Right lobe of liver (tissue), 6 donors: ENCODE measurements around the gene AURKAIP1. TPM values are rescaled to one million over a fixed set of nuclear protein-coding genes. Genes with fewer than 3 reads are reported as not detected.
A peak's percentile ranks its signal among the peaks of the same experiment; 100 is the strongest.

Experiments used
- ATAC-seq, 4 donors: fragments of 200-7000 bp; cut with Tn5 transposase; one replicate each; pipeline ENCODE4 v1.9.1; 2020; ENCODE audit warnings: mild to moderate bottlenecking in 4 of 4, moderate library complexity in 4 of 4
- DNase-seq, 3 donors: peaks; one replicate each; pipeline ENCODE4 v3.0.0-alpha.2; 2020
- H3K27ac ChIP-seq, 3 donors: fragments of 200-600 bp; one replicate each; pipeline ENCODE4 v1.8.0; 2022
- H3K27me3 ChIP-seq, 2 donors: fragments of 200-600 bp; one replicate each; pipeline ENCODE4 v1.8.0; 2022
- H3K36me3 ChIP-seq, 4 donors: fragments of 200-600 bp; sonication (generic) in 1 of 4; one replicate each; pipeline versions ENCODE4 v1.5.1 to v1.8.0; 2017 to 2022; ENCODE audit warnings: control low read depth in 1 of 4
- H3K4me1 ChIP-seq, 4 donors: fragments of 200-600 bp; sonication (generic) in 1 of 4; one replicate each; pipeline versions ENCODE4 v1.5.1 to v1.8.0; 2017 to 2022; ENCODE audit warnings: control low read depth in 1 of 4
- H3K4me3 ChIP-seq, 3 donors: fragments of 200-600 bp; one replicate each; pipeline ENCODE4 v1.8.0; 2022
- H3K9me3 ChIP-seq, 4 donors: fragments of 200-600 bp; sonication (generic) in 1 of 4; one replicate each; pipeline versions ENCODE4 v1.5.1 to v1.8.0; 2017 to 2022; ENCODE audit warnings: control low read depth in 1 of 4
- POLR2A ChIP-seq: fragments of 450-650 bp; IDR thresholded peaks from one replicate; pipeline ENCODE4 v1.6.1; 2017; ENCODE audit warnings: antibody characterized with exemption, mild to moderate bottlenecking
- WGBS: methylation state at CpG from one replicate; pipeline ENCODE4 v1.1.6; 2018; ENCODE audit warnings: low coverage, low lambda C conversion rate; ENCODE audit not compliant: insufficient coverage; ENCODE audit errors: missing lambda C conversion rate; 5-methylcytosine and 5-hydroxymethylcytosine counted together
- intact Hi-C, 2 donors: fragments of 100-400 bp; cut with DNase I; formaldehyde crosslinking; loops; one replicate each; pipeline versions ENCODE4 v1.11.2 to v1.14.1; 2022
- total RNA-seq, 6 experiments: library from RNA; depleted of rRNA in 2 of 6; stranded (reverse); fragments of >200 nt in 2 of 6; fragmentation: NEBNext Ultra II Directional in 3 of 6; extraction: Animal tissue kit (Norgen Biotek cat#: 25700) in 3 of 6; gene quantifications; one replicate each; pipeline versions ENCODE4 v1.1.0 to v1.2.4, GENCODE V29; 2016 to 2023
- TF ChIP-seq, protein P1 (sequence below), 4 donors: fragments of 200-600 bp in 3 of 4; fragments of 450-650 bp in 1 of 4; IDR thresholded peaks; one replicate each; pipeline versions ENCODE4 v1.5.1 to v1.8.0; 2016 to 2022; ENCODE audit warnings: antibody characterized with exemption in 4 of 4, mild to moderate bottlenecking in 2 of 4
- donor health status: DM: no; HTN: yes; CAD: no.
- donor health status: DM: no; HTN: no; CAD: no.
- donor health status: DM: no; HTN: no; CAD: no.
- donor health status: DM: no; HTN: yes; CAD: no.
- donor health status: DM: no; HTN: yes; CAD: no.

Gene AURKAIP1
- total RNA-seq, 6 experiments from 2014 or later, result 70.0 to 140 (median 104) TPM

DNA sequence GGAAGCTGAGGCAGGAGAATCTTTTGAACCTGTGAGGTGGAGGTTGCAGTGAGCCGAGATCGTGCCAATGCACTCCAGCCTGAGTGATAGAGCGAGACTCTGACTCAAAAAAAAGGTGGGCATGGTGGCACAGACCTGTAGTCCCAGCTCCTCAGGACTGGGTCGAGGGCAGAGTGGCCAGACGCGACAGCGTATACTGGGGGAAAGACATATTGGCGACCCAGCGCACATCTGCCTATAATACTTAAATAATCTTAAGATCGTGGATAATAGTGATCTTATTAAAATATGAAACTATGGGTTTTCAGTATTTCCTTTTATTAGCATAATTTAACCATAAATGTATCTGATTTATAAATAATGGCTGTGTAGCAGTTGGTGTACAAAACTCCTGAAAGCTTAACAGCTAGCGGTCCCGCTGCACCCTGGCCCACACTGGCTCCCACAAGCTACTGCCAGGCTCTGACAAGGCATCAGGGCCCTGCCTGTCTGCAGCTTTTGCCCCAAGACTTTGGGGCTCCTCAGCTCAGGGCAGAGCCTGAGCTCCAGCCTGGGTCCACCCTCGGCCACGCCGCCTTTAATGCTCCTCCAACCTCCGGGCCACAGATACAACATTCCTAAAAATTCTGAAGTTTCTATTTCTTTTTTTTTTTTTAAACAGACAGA, 2.7 kb upstream of the AURKAIP1 start:
- 94% methylated on average over 13 of the region's 16 CpGs for WGBS
- DNase-seq (no peak), ATAC-seq (no peak)
- H3K4me3 ChIP-seq, result no peak overlapping the region
- peaks cover 0 to 6% (median 0%) of the 10 kb centered on the region in 4 donors for H3K36me3 ChIP-seq
- no peaks in the 10 kb centered on the region for H3K27me3 ChIP-seq
- TF ChIP-seq, protein P1, sequence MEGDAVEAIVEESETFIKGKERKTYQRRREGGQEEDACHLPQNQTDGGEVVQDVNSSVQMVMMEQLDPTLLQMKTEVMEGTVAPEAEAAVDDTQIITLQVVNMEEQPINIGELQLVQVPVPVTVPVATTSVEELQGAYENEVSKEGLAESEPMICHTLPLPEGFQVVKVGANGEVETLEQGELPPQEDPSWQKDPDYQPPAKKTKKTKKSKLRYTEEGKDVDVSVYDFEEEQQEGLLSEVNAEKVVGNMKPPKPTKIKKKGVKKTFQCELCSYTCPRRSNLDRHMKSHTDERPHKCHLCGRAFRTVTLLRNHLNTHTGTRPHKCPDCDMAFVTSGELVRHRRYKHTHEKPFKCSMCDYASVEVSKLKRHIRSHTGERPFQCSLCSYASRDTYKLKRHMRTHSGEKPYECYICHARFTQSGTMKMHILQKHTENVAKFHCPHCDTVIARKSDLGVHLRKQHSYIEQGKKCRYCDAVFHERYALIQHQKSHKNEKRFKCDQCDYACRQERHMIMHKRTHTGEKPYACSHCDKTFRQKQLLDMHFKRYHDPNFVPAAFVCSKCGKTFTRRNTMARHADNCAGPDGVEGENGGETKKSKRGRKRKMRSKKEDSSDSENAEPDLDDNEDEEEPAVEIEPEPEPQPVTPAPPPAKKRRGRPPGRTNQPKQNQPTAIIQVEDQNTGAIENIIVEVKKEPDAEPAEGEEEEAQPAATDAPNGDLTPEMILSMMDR (IDR thresholded peaks at IDR 0.05), result no peak
- TF ChIP-seq POLR2A, result no peak
- H3K4me1 ChIP-seq, result peaks cover 0 to 16% (median 4%) of the 10 kb centered on the region in 4 donors
- intact Hi-C loops, result no loop called here
- no peak overlapping the region for H3K27ac ChIP-seq
- H3K9me3 ChIP-seq, result no peaks in the 10 kb centered on the region

DNA sequence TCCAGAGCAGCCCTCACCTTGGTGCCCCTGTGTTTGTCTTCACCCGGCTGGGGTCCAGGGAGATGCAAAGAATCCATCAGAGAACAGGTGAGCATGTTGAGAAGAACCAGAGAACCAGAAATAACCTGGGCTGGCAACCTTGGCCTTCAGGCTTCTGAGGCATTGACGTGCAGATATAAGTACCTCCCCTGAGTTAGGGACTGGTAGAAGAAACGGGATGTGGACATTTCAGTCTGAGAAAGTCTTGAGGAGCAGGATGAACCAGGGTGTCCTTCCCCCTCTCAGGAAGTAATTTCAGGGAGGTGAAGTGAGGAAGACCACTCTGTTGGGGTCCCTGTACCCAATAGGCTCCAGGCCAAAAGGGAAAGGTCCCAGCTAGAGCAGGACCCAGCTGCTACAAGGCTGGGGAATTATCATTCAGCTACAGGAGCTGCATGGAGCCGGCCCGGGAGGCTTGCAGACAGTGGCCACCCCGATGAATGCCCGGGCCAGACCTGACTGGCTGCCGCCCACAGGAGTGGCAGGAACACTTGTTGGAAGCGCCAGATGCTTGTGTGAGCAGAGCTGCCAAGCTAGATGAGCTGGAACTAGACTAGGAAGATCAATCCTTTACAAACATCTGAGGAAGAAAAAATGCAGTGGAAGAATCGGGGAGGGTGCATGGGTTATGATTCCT, 1.7 kb upstream of the AURKAIP1 start:
- Histone ChIP-seq H3K4me3 (no peak overlapping the region), H3K36me3 (peaks cover 0 to 6% (median 0%) of the 10 kb centered on the region in 4 donors), H3K27me3 (no peaks in the 10 kb centered on the region), H3K4me1 (peaks cover 0 to 25% (median 9%) of the 10 kb centered on the region in 4 donors), H3K9me3 (no peaks in the 10 kb centered on the region), H3K27ac (no peak overlapping the region)
- TF ChIP-seq, protein P1 (IDR thresholded peaks at IDR 0.05), result no peak
- no peak for TF ChIP-seq POLR2A
- ATAC-seq, result no peak
- no peak for DNase-seq
- intact Hi-C loops, result no loop called here
- 76% methylated on average over 4 of the region's 10 CpGs for WGBS

DNA sequence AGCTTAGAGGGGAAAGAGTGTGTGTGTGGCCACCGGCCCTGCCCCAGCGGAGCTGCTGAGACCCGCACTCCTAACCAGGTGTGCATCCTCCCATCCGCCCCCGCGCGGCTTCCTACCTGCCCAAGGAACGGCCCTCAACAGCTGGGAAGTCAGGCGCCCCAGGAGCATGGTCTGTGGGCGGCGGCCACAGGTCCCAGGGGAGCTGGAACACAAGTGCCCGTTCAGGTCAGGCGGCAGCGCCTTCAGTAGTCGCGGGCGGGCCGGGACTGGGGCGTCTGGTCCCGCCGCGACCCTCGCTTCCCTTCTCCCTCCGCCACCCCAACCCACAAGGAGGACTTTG, 448 bp downstream of the AURKAIP1 start:
- Histone ChIP-seq H3K4me3 (peak overlapping the region; percentile 76 to 100 (median 93)), H3K9me3 (no peaks in the 10 kb centered on the region), H3K27me3 (no peaks in the 10 kb centered on the region), H3K4me1 (peaks cover 0 to 26% (median 9%) of the 10 kb centered on the region in 4 donors), H3K27ac (peak overlapping the region; percentile 72 to 92 (median 91)), H3K36me3 (peaks cover 0 to 6% (median 0%) of the 10 kb centered on the region in 4 donors)
- DNase-seq (peak in 2 of 3 donors; percentile 56 to 62), ATAC-seq (no peak)
- TF ChIP-seq, protein P1 (IDR thresholded peaks at IDR 0.05), result no peak
- TF ChIP-seq POLR2A, result no peak
- intact Hi-C loops, result no loop called here
- WGBS, result 0% methylated on average over 6 of the region's 24 CpGs

DNA sequence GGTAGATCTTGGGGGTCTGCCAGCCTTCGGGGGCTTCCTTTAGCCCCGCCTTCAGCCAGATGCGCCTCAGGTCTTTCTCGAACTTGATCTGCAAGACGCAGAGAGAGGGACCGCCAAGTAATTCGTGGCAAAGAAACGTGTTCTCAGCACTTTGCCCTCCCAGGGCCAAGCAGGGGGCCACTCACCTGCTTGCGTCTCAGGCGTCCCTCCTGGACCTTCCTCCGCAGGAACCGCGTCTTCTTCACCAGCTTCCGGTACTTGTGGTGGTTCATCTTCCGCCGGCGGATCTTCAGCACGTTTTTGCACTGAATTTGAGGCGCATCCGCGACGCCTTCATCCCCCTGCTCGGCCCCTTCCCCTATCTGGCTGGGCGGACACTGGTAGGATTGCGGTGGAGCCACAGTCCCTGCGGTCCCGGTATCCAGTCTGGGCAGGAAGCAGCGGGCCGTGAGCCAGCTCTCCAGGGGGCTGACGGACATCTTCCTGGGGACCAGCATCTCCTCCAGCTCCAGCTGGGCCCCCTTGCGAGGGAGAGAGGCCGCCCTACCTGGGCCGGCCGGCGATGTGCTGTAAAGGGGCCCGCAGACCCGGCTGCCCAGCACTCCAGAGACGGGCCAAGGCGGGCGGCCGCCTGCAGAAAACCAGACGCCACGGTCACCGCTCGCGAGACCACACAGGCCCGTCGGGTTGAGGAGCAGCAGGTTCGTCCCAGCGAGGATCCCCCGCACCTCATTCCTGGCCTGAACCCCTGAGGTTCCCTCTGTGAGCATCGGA, 1.0 kb downstream of the AURKAIP1 start:
- DNase-seq, result peak; percentile 31 to 62 (median 52)
- WGBS, result 85% methylated on average over 14 of the region's 52 CpGs
- Histone ChIP-seq H3K4me3 (peak overlapping the region; percentile 76 to 100 (median 93)), H3K4me1 (peaks cover 0 to 26% (median 9%) of the 10 kb centered on the region in 4 donors), H3K36me3 (peaks cover 0 to 6% (median 0%) of the 10 kb centered on the region in 4 donors), H3K27ac (peak overlapping the region in 2 of 3 donors; percentile 91 to 92), H3K27me3 (no peaks in the 10 kb centered on the region), H3K9me3 (no peaks in the 10 kb centered on the region)
- intact Hi-C loops, result no loop called here
- no peak for TF ChIP-seq POLR2A
- TF ChIP-seq, protein P1 (IDR thresholded peaks at IDR 0.05), result no peak
- no peak for ATAC-seq
